Embryonic facial prominence (tissue), 1 donor: ENCODE measurements around the gene GPATCH2.
A peak's percentile ranks its signal among the peaks of the same experiment; 100 is the strongest.

Source experiments
- DNase-seq: peaks from one replicate; pipeline ENCODE4 v3.0.0-alpha.2; 2016; ENCODE audit errors: extremely low spot score

The GPATCH2 gene

GRCh38 chr1:217630711-217631591 lies at the start of gene GPATCH2, which contains the start of gene SPATA17:
Gene GPATCH2, minus strand, starts transcription at chr1:217631090. Its CDS starts 119 bp downstream, at chr1:217630971.
Gene SPATA17, plus strand, starts transcription at chr1:217631344. Its CDS starts 35 bp downstream, at chr1:217631379.
- peak; percentile 87 for DNase-seq

- no peak for DNase-seq
These were observed 43.3 kb upstream of the GPATCH2 start for GRCh38 chr1:217674028-217674729.

GRCh38 chr1:217673387-217673786 lies 42.5 kb upstream of the GPATCH2 start:
- DNase-seq = no peak

GRCh38 chr1:217668351-217668940 lies 37.6 kb upstream of the GPATCH2 start:
- DNase-seq = no peak

- DNase-seq = no peak
These were observed 30.5 kb upstream of the GPATCH2 start for GRCh38 chr1:217661407-217661806.

- DNase-seq = no peak
These were observed 29.6 kb upstream of the GPATCH2 start for GRCh38 chr1:217660353-217661062.

- DNase-seq = no peak
These were observed 19.8 kb upstream of the GPATCH2 start for GRCh38 chr1:217650674-217651073.

GRCh38 chr1:217647791-217648190 lies 16.9 kb upstream of the GPATCH2 start:
- DNase-seq = no peak

- DNase-seq = no peak
These were observed 11.6 kb upstream of the GPATCH2 start for GRCh38 chr1:217642455-217642854.

- DNase-seq = no peak
These were observed 3.5 kb downstream of the GPATCH2 start for GRCh38 chr1:217627431-217627830.

- no peak for DNase-seq
These were observed 4.6 kb downstream of the GPATCH2 start for GRCh38 chr1:217626321-217626720.

- no peak for DNase-seq
These were observed 8.8 kb downstream of the GPATCH2 start for GRCh38 chr1:217622042-217622441.

- DNase-seq = no peak
These were observed 10.1 kb downstream of the GPATCH2 start for GRCh38 chr1:217620814-217621213.

- no peak for DNase-seq
These were observed 13.8 kb downstream of the GPATCH2 start for GRCh38 chr1:217617126-217617525.

- DNase-seq = no peak
These were observed 16.6 kb downstream of the GPATCH2 start for GRCh38 chr1:217614200-217614712.

- DNase-seq = no peak
These were observed 25.5 kb downstream of the GPATCH2 start for GRCh38 chr1:217605390-217605789.

- DNase-seq = no peak
These were observed 28.5 kb downstream of the GPATCH2 start for GRCh38 chr1:217602380-217602779.

- DNase-seq = no peak
These were observed 31.7 kb downstream of the GPATCH2 start for GRCh38 chr1:217599154-217599553.

- no peak for DNase-seq
These were observed 40.3 kb downstream of the GPATCH2 start for GRCh38 chr1:217590598-217590997.

GRCh38 chr1:217586586-217586985 lies 44.3 kb downstream of the GPATCH2 start:
- DNase-seq = no peak

GRCh38 chr1:217585577-217585976 lies 45.3 kb downstream of the GPATCH2 start:
- DNase-seq = no peak
